Activated CD4-positive, alpha-beta T cell treated with anti-CD3 and anti-CD28 coated beads, Interleukin-2, amount 10 ng/mL, durations not matched to agents 7 days and 5 days (primary cell): ENCODE data around the gene IGFALS. TPM values are rescaled to one million over a fixed set of nuclear protein-coding genes. Genes with fewer than 3 reads are reported as not detected.

ENCODE experiments used
- CTCF ChIA-PET: fragments of 350-600 bp; sonication (Branson Sonifier 250); formaldehyde crosslinking; loops from one replicate; lab custom pipeline; 2021; ENCODE audit warnings: antibody characterized with exemption; lab: Charles Lee
- POLR2A ChIA-PET: fragments of 350-600 bp; sonication (Branson Sonifier 250); formaldehyde crosslinking; loops from one replicate; lab custom pipeline; 2021; ENCODE audit warnings: antibody characterized with exemption; lab: Charles Lee
- DNase-seq: peaks from one replicate; pipeline ENCODE4 v3.0.0-alpha.2; 2020
- H3K27ac Mint-ChIP-seq: one replicate; pipeline ENCODE4 v1.8.0; 2021; ENCODE audit warnings: mild to moderate bottlenecking, moderate library complexity, mixed read lengths
- H3K27me3 Mint-ChIP-seq: one replicate; pipeline ENCODE4 v1.8.0; 2021; ENCODE audit warnings: mixed read lengths
- H3K36me3 Mint-ChIP-seq: one replicate; pipeline ENCODE4 v1.8.0; 2021; ENCODE audit warnings: low read depth, mixed read lengths
- H3K4me1 Mint-ChIP-seq: one replicate; pipeline ENCODE4 v1.8.0; 2021; ENCODE audit warnings: mixed read lengths
- H3K4me3 Mint-ChIP-seq: one replicate; pipeline ENCODE4 v1.8.0; 2021; ENCODE audit warnings: mild to moderate bottlenecking, moderate library complexity, mixed read lengths
- H3K9me3 Mint-ChIP-seq: one replicate; pipeline ENCODE4 v1.8.0; 2021; ENCODE audit warnings: mixed read lengths
- total RNA-seq, 2 experiments: library from RNA; stranded (reverse); gene quantifications; one replicate each; pipeline ENCODE4 v1.2.3, GENCODE V29; 2021

The IGFALS gene
- total RNA-seq, 2 experiments from 2014 or later = 0.15 TPM; not detected in 1

DNA sequence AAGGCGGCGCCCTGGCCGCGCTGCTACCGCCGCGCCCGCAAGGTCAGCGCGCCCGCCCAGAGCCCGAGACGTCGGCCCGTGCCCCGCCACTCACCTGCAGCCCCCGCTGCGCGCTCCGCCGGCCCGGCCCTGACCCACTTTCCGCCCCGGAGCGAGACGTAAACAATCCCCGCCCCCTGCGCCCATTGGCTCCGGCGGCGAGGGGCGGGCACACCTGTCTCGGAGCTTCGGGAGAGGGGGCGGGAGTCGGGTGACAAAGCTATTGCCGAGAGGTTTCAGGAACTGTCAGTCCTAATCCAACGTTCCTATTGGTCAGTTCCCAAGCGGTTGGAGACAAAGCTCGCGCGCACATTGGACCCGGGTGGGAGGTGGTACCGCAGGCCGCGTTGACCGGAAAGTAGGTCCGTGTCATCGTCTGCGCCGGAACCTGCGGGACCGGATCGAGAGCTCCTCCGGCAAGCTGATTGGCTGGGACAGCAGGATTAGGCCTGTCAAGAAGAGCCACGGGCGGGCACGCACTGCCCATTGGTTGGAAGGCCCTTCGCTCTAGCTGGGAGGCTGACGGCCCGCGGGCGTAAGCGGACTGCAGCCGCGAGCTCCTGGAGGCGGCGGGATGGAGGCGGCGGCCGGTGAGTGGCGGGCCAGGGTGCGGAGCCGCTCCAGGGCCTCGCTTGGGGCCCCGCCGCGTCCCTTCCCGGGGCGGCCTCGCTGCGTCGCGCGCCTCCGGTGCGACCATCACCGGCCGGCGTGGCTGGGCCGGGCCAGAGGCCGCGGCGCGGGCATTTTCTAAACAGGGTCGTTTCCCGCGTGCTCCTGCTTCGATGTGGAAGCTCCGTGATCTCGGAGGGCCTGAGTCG lies 10.9 kb downstream of the IGFALS start, which contains the start of the genes NUBP2 and SPSB3:
Gene NUBP2 (plus strand): TSS at position 553 of the 857 bp plus-strand sequence. CDS start 61 bp downstream, at position 614.
Gene SPSB3 (minus strand): TSS at position 164 of the 857 bp plus-strand sequence. CDS start 1,088 bp downstream, outside the sequence.
- H3K36me3 Mint-ChIP-seq = peaks cover 5% of the 10 kb centered on the region
- H3K27ac Mint-ChIP-seq = peak within 1 kb of the TSS; percentile 93
- peaks cover 25% of the 10 kb centered on the region for H3K4me1 Mint-ChIP-seq
- CTCF ChIA-PET = interaction anchor here (0.5 to 2.0 kb wide), 16 partner anchors 8 to 182 kb away, joined by 3 to 14 read pairs (median 3); partner anchors contain the start of genes EME2, FAHD1, HAGH and MAPK8IP3
- peak within 1 kb of the TSS; percentile 89 for H3K4me3 Mint-ChIP-seq
- H3K9me3 Mint-ChIP-seq = no peaks in the 10 kb centered on the region
- no peaks in the 10 kb centered on the region for H3K27me3 Mint-ChIP-seq
- POLR2A ChIA-PET = interaction anchor here (0.8 to 1.4 kb wide), 4 partner anchors 8 to 182 kb away, joined by 3 to 8 read pairs (median 6); partner anchors contain the start of genes EME2, MAPK8IP3, MRPS34 and RPS2
- peak; percentile 100 for DNase-seq

DNA sequence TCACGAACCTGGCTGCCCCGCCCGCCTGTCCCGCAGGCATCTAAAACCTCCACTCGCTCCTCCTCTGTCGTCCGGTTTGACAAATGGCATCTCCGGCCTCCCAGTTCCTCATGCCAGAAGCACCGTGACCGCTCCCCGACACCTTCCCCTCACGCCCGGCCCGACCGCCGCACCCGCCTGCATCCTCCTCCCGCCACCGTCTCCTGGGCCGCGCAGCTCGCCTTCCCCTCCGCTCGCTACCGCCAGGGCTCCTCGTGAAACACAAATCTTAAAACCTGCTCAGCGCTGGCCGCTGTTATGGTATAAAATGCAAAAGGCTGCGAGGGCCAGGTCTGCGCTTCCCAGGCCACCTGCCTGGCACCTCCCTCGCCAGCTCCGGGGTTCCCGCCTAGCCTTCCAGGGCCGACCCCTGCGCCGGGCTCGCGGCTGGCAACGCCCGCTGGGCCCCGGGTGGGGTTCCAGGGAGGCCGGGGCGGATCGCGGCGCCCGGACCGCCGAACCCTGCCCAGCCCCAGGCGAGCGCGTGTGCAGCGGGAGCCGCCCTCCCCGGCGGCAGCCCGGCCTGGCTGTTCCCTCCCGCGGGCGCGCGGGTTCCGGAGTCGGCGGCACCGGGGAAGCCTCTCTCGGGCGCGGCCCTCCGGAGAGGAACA lies 11.6 kb downstream of the IGFALS start:
- Mint-ChIP-seq H3K27ac (peak overlapping the region; percentile 84), H3K4me1 (peaks cover 25% of the 10 kb centered on the region), H3K9me3 (no peaks in the 10 kb centered on the region), H3K36me3 (peaks cover 5% of the 10 kb centered on the region), H3K27me3 (no peaks in the 10 kb centered on the region), H3K4me3 (peak overlapping the region; percentile 89)
- DNase-seq = peak; percentile 47
- ChIA-PET CTCF (interaction anchor here (0.7 to 2.0 kb wide), 6 partner anchors 9 to 154 kb away, joined by 3 to 14 read pairs (median 6); partner anchors contain the start of genes EME2, FAHD1, HAGH and MAPK8IP3), POLR2A (interaction anchor here (0.8 to 1.4 kb wide), 4 partner anchors 8 to 183 kb away, joined by 3 to 8 read pairs (median 6); partner anchors contain the start of genes EME2, MAPK8IP3, MRPS34 and RPS2)

DNA sequence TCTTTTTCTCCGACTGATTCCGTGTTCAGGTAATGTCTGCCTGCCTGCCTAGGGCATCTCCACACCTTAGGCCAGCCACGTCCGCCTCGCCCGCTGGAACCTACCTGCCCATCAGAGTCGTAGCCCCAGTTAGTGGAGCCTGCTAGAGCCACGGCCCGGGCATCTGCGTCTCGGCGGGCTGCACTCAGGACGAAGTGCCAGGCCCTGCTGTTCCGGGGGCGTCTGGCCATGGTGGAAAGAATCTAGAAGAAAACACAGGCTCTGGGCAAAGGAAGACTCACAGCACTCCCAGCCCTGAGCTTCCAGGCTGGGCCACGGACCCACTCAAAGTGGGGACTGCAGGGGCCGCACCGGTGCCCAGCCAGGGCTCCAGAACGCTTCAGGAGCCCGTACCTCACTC lies 12.3 kb downstream of the IGFALS start:
- CTCF ChIA-PET = interaction anchor here (1.1 kb wide), 1 partner anchor 76 kb away, joined by 5 read pairs; the partner anchor contains the start of gene MAPK8IP3
- DNase-seq = no peak
- H3K27ac Mint-ChIP-seq = peak overlapping the region; percentile 84

DNA sequence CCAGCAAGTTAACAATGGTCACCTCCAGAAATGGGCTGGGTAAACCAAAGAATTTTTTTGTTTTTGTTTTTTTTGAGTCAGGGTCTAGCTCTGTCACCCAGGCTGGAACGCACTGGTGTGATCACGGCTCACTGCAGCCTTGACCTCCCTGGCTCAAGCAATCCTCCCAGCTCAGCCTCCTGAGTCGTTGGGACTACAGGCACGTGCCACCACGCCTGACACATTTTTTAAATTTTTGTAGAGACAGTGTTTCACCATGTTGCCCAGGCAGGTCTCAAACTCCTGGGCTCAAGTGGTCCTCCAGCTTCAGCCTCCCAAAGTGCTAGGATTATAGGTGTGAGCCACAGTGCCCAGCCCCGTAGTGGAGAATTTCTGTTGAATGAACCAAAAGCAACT lies 12.8 kb downstream of the IGFALS start:
- DNase-seq = no peak
- peak overlapping the region; percentile 60 for H3K27ac Mint-ChIP-seq
- peaks cover 8% of the 10 kb centered on the region for H3K36me3 Mint-ChIP-seq
- H3K4me3 Mint-ChIP-seq = peak overlapping the region; percentile 86
- POLR2A ChIA-PET = no interaction called here
- no peaks in the 10 kb centered on the region for H3K9me3 Mint-ChIP-seq
- CTCF ChIA-PET = interaction anchor here (1.1 kb wide), 1 partner anchor 75 kb away, joined by 5 read pairs; the partner anchor contains the start of gene MAPK8IP3
- H3K4me1 Mint-ChIP-seq = peaks cover 25% of the 10 kb centered on the region
- no peaks in the 10 kb centered on the region for H3K27me3 Mint-ChIP-seq

More for the DNA sequence above, 12.3 kb downstream of the IGFALS start:
- Mint-ChIP-seq H3K9me3 (no peaks in the 10 kb centered on the region), H3K27me3 (no peaks in the 10 kb centered on the region), H3K4me1 (peaks cover 25% of the 10 kb centered on the region), H3K4me3 (peak overlapping the region; percentile 86), H3K36me3 (peaks cover 8% of the 10 kb centered on the region)
- POLR2A ChIA-PET = no interaction called here

DNA sequence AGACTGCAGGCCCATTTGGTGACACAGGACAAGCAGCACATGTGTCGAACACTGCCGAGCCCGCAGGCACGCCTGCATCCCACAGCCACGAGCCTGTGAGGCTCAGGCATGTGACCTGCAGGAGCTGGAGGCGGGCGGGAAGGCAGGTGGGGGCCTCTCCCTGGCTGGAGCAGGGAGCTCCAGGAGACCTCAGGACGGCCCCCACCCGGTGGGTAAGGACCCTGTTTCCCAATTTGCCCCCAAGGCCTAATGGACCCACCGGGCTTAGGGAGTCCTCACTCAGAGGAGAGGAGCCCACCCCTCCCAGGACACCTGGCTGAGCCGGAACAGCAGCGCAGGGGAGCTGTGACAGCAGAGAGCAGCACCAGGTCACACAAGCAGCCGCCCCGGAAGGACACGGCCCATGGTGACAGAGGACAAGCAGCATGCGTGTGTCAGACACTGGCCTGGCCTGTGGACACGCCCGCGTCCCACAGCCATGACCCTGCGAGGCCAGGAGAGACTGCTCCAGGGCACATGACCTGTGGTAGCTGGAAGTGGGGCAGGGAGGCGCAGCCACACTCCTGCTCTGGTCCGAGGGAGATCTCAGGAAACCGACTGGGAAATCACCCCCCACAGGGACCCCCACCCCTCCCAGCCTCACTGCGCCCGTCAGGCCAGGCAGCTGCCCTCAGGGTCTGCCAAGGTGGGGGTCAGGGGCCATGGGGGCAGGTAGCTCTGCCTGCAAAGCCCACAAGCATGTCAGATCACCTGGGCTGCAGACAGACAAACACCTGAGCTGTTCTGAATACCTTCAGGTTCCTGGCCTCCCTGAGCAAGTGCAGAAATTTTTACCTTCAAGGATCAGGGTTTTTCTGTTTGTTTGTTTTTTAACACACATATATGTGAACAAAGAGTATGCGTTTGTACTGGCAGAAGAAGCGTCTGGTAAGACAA lies 13.5 kb downstream of the IGFALS start:
- Mint-ChIP-seq H3K27me3 (no peaks in the 10 kb centered on the region), H3K4me3 (peak overlapping the region; percentile 51), H3K27ac (no peak overlapping the region), H3K4me1 (peaks cover 25% of the 10 kb centered on the region), H3K9me3 (no peaks in the 10 kb centered on the region), H3K36me3 (peaks cover 8% of the 10 kb centered on the region)
- no peak for DNase-seq
- CTCF ChIA-PET = interaction anchor here (1.1 kb wide), 1 partner anchor 75 kb away, joined by 5 read pairs; the partner anchor contains the start of gene MAPK8IP3
- POLR2A ChIA-PET = no interaction called here

DNA sequence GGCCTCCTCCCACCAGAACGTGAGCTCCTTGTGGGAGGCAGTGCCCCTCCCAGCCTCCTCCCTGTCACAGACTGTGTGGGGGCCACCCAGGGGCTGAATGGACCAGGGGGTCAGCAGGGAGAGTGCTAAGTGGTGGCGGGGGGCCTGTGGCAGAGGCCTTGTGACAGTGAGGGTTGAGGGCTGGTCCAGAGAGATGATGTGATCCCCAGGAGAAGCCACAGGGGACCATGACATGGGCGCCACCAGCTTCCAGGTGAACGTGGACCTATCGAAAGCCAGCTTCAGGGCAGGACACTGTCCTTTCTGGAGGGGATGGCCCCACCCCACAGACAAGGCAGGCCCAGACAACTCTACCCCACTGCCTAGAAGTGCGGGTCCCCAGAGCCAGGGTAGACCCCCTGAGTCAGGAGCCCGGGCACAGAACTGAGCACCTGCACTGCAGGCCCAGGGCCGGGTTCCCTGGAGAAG lies 14.2 kb downstream of the IGFALS start:
- DNase-seq = no peak
- ChIA-PET POLR2A (no interaction called here), CTCF (interaction anchor here (0.6 kb wide), 1 partner anchor 67 kb away, joined by 3 read pairs; no protein-coding TSS in a partner anchor)
- no peak overlapping the region for H3K27ac Mint-ChIP-seq
- H3K9me3 Mint-ChIP-seq = no peaks in the 10 kb centered on the region
- no peaks in the 10 kb centered on the region for H3K27me3 Mint-ChIP-seq
- H3K36me3 Mint-ChIP-seq = peaks cover 8% of the 10 kb centered on the region
- H3K4me3 Mint-ChIP-seq = no peak overlapping the region
- peaks cover 25% of the 10 kb centered on the region for H3K4me1 Mint-ChIP-seq

DNA sequence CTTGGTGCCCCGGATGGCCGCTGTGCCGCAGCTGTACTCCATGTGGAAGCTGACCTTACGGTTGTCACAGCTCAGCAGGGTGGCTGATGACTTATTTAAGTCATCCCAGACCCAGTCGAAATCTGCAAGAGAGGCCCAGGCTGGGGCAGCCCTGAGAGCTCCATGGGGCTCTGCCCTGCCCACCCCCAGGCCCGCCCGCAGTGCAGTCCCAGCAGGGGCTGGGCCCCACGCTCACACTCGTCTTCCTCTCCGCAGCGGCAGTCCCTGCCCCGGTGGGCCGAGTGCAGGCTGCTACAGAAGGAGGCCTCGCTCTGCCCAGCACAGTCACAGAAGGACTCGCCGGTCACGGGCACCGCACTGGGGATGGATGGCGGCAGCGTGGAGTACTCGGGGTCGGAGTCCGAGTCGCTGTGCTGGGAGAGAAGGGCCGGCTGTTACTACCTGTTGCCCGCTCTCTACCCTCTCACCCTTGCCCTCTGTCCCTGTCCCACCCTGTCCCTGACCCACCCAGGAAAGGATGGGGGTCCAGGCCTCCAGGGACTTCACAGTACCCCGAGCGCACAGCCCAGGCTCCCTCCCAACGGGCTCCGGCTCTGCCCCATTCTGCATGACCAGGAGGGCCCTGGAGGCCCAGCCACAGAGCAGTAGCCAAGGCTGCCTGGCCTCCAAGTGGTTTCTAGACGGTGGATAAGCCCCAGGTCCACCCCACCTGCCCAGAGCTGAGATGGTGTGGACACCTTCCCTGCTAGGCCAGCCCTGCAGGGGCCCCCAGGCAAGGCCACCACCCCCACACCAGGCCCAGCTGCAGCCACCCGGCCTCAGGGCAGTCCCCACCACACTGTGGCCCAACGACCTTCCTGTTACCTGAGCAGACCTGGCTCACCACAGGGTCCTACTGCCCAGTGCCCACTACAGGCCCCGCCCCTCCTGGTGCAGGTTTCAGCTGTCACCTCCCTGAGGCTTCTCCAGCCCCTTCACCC lies 15.0 kb downstream of the IGFALS start:
- peaks cover 8% of the 10 kb centered on the region for H3K36me3 Mint-ChIP-seq
- no peak for DNase-seq
- POLR2A ChIA-PET = no interaction called here

DNA sequence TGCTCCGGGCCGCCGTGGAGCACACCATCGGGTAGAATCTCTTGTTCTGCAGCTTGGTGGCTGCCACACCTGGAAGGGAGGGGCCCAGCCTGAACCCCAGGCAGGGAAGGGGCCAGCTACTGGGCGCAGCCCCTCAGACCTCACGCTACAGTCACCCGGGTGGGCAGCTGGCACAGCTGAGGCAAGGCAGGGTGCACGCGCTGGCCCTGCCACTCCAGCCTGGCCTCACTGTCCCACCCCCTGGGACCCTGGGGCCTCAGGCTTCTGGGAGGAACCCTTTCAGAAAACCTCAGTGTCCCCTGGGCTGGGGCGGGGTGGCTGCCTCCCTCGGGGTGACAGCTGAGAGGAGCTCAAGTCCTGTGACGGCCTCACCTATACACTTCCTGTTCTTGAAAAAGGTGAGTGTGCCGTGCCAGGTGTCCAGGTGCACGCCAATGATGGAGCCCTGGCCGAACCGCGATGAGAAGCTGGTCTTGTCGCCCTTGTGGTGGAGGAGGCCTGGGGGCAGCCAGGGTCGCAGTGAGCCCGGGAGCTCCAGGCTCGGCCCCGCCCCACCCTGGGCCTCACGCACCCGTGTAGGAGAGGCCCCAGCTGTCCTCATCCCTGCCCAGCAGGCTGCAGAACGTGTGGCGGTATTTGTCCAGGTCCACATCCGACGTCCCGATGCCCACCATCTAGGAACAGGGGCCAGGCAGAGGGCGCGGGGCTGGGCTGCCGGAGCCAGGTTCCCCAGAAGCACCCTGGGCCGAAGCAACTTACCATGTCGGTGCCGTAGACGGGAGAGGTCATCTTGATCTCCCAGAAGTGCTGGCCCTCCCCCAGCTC lies 15.9 kb downstream of the IGFALS start:
- Mint-ChIP-seq H3K36me3 (peaks cover 4% of the 10 kb centered on the region), H3K9me3 (no peaks in the 10 kb centered on the region), H3K27me3 (no peaks in the 10 kb centered on the region), H3K4me1 (peaks cover 18% of the 10 kb centered on the region), H3K4me3 (no peak overlapping the region), H3K27ac (no peak overlapping the region)
- CTCF ChIA-PET = interaction anchor here (1.0 kb wide), 1 partner anchor 72 kb away, joined by 3 read pairs; the partner anchor contains the start of gene MAPK8IP3
- no peak for DNase-seq
- POLR2A ChIA-PET = no interaction called here

More for the DNA sequence above, 15.0 kb downstream of the IGFALS start:
- CTCF ChIA-PET = interaction anchor here (0.6 to 1.0 kb wide), 2 partner anchors 67 to 73 kb away, joined by 3 read pairs; partner anchors contain the start of gene MAPK8IP3
- no peaks in the 10 kb centered on the region for H3K9me3 Mint-ChIP-seq
- no peaks in the 10 kb centered on the region for H3K27me3 Mint-ChIP-seq
- no peak overlapping the region for H3K27ac Mint-ChIP-seq
- H3K4me1 Mint-ChIP-seq = peaks cover 22% of the 10 kb centered on the region
- H3K4me3 Mint-ChIP-seq = no peak overlapping the region

DNA sequence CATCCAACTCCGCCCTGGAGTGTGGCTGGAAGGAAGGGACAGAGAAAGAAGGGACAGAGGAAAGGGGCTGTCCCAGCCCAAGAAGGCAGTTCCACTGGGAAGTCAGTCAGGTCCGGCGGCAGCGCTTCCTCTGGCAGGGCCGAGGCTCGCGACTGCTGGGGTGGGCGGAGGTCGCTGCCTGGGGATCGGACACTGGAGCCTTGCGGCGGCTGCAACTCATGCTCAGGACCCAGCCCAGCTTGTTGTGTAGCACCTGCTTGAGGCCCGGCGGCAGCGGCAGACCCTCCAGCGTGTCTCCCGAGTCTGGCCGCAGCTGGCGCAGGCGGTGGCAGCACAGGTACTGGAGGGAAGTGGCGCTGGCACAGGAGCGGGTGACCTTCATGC lies 16.5 kb downstream of the IGFALS start:
- POLR2A ChIA-PET = no interaction called here
- CTCF ChIA-PET = no interaction called here

DNA sequence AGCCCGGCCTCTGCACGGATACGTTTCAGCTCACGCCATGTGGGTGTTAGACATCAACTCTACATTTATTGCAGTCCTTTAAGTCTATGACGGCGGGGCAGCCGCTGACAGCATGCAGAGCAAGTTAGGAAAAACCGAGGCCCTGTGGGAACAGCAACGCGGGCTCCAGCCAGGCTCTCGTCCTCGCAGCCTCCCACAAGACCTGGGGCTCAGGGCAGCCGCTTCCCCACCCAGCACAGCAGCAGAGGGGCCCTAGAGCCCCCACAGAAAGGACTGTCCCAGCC lies 16.9 kb downstream of the IGFALS start:
- CTCF ChIA-PET = no interaction called here
- H3K4me1 Mint-ChIP-seq = peaks cover 17% of the 10 kb centered on the region
- H3K27me3 Mint-ChIP-seq = no peaks in the 10 kb centered on the region
- H3K9me3 Mint-ChIP-seq = no peaks in the 10 kb centered on the region
- no peak for DNase-seq
- H3K36me3 Mint-ChIP-seq = peaks cover 11% of the 10 kb centered on the region
- no peak overlapping the region for H3K4me3 Mint-ChIP-seq
- peak overlapping the region; percentile 25 for H3K27ac Mint-ChIP-seq
- POLR2A ChIA-PET = no interaction called here

More for the DNA sequence above, 16.5 kb downstream of the IGFALS start:
- Mint-ChIP-seq H3K4me1 (peaks cover 20% of the 10 kb centered on the region), H3K4me3 (no peak overlapping the region), H3K36me3 (peaks cover 10% of the 10 kb centered on the region), H3K27ac (no peak overlapping the region), H3K27me3 (no peaks in the 10 kb centered on the region), H3K9me3 (no peaks in the 10 kb centered on the region)
- DNase-seq = no peak
